Lung microvascular endothelial cell (primary cell): Measurements from ENCODE around the gene GTPBP2. TPM values are rescaled to one million over a fixed set of nuclear protein-coding genes. Genes with fewer than 3 reads are reported as not detected.
A peak's percentile ranks its signal among the peaks of the same experiment; 100 is the strongest.

Experiments used
- DNase-seq, 2 donors: peaks; one replicate each; pipeline versions ENCODE4 v3.0.0 to v3.0.0-alpha.2; 2010; ENCODE audit warnings: low read depth in 2 of 2
- total RNA-seq: library from RNA; depleted of rRNA; stranded (reverse); fragments of >200 nt; gene quantifications from 2 replicates; pipeline ENCODE4 v1.2.1, GENCODE V29; 2014

GTPBP2 gene, protein sequence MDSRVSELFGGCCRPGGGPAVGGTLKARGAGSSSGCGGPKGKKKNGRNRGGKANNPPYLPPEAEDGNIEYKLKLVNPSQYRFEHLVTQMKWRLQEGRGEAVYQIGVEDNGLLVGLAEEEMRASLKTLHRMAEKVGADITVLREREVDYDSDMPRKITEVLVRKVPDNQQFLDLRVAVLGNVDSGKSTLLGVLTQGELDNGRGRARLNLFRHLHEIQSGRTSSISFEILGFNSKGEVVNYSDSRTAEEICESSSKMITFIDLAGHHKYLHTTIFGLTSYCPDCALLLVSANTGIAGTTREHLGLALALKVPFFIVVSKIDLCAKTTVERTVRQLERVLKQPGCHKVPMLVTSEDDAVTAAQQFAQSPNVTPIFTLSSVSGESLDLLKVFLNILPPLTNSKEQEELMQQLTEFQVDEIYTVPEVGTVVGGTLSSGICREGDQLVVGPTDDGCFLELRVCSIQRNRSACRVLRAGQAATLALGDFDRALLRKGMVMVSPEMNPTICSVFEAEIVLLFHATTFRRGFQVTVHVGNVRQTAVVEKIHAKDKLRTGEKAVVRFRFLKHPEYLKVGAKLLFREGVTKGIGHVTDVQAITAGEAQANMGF
- 25.7 and 32.3 TPM in 2 replicates for total RNA-seq

DNA sequence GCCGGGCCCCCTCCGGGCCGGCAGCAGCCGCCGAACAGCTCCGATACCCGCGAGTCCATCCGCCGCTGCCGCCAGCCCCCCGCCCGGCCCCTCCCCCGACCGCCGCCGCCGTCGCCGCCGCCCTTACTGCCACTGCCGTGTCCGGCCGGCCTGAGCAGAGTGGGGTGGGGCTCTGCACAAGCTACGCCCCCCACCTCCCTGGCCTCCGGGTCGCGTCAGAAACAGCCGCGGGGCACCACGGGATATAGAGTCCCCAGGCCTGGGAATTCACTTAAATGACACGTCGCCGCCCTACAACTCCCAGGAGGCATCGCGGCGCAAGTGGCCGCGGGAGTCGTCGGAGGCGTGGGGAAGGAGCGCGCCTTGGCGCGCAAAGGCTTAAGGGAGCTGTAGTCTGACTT lies at the start of gene GTPBP2:
GTPBP2 (minus strand) TSS at position 161 of the 401 bp plus-strand sequence; CDS start at position 59, 102 bp downstream.
- peak; percentile 99 for DNase-seq

DNA sequence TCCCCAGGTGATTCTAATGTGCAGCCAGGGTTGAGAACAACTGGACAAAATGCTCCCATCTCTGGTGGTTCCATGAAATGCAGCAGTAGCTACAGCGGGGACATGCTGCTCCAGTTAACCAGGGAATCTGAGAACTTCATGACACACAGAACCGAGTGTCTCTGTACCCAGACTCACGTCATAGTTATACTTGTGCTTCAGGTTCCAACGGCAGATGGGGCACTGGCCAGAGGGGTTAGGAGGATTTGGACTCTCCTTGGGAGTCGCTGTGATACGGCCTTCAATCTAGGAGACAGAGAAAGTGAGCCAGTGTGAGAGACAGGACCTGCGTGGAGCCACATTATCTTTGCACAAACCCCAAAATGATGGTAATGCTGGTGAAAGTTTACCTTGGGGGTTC lies 49.3 kb upstream of the GTPBP2 start:
- DNase-seq: no peak

DNA sequence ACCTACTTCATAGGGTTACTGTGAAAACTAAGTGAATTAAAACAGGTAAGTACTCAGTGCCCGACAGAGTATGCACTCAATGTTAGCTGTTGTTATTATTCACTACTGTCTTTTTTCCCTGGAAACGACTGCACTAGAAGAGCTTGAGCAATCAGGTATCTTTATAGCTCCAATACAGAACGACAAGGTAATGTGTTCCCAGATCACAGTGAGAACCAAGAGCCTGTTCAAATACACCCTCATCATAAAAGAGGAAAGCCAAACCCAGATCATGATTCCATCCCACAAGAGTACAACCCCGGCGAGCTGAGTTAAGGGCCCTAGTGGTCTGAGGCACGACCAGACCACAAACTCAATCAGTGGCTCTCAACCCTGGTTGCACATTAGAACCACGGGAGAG lies 48.7 kb upstream of the GTPBP2 start:
- no peak for DNase-seq

DNA sequence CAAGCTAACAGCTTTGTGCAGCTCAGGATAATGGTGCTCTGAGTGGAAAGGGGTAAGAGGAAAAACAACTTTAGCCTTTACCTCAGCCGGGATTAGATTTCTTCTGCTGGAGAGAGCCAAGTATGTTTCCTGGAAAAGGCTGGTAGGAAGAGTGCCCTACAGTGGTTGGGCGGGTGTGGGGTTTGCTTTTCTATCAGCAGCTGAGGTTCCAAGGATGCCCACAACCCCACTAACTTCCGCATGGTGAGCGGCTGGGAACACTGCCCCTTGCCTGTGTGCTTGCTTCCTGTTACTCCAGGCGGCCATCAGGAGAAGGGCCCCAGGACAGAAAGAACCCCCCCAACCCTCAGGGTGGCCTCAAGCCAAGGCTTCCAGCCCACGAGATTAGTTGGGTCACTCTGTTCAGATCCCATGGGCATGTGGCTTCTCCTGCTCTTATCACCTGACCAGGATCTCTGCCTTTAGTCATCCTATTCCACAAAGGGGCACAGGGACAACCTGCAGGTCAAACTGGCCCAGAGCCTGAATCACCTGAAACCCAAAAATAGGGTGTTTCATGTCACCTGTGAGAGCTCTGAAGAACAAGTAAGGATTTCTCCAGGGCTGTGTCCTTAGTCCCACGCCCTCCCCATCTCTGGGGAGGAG lies 48.0 kb upstream of the GTPBP2 start:
- no peak for DNase-seq

DNA sequence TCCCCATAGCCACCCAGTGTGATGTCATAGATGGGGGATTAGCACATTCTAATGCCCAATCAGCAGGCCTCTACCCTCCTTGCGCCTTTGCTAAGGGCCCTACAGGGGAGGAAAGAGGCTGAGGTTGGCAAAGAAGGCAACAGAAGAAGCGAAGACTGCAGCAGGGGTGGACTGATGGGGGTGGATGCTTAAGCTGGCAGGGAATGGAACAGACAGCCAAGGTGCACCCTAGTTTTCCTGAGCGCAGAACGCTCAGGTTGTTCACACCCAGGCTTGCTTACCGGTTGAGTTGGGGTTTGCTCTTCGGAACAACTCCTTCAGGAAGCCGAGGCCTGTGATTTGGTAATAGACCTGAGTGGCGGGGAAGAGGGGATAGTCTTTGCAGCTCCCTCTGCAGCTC lies 45.9 kb upstream of the GTPBP2 start:
- DNase-seq: no peak

DNA sequence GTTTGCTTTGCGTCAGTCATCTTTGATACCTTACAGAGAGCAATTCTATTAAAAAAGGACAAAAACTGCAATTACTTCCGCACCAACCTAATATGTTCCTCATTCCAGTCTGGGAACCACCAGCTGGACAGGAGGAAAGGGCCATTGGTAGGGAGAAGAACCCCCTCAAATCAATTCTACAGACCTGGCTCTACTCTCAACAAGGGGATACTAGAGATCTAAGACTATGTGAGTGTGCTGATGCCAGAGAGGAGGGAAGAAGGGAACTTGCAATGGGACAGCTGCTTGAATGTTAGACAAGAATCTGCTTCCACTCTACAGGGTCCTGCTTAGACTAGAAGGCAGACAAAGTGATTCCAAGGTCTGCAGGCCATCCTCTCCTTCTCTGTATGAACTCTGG lies 45.2 kb upstream of the GTPBP2 start:
- no peak for DNase-seq

DNA sequence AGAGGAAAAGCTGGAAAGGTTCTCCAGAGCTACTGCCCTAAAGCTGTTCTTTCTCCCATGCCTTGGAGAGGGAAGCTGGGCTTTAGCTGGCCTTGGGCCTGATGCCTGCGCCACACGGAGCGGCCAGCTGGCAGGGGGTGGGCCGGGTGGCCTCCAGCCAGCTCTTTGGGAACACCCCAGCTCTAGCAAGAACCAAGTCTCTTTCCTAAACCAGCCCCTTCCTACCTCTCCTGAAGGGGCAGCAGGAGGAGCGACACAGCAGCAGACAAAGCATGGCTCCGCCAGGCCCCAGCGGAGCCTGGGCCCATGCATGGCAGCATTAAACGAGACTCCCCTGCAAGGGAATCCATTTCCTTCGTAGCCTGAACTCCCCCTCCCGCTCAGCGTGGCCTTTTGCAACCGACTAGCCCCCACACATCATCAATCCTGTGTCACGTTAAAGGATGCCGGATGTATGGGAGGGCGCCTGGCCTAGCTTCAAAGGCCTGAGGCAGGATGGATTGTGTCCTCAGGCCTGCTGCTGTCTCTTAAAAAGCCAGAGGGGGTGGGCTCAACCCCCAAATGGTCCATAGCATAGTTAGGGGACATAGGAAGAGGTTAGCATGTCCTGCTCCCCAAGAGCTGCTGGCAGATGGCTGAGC lies 44.5 kb upstream of the GTPBP2 start:
- no peak for DNase-seq

DNA sequence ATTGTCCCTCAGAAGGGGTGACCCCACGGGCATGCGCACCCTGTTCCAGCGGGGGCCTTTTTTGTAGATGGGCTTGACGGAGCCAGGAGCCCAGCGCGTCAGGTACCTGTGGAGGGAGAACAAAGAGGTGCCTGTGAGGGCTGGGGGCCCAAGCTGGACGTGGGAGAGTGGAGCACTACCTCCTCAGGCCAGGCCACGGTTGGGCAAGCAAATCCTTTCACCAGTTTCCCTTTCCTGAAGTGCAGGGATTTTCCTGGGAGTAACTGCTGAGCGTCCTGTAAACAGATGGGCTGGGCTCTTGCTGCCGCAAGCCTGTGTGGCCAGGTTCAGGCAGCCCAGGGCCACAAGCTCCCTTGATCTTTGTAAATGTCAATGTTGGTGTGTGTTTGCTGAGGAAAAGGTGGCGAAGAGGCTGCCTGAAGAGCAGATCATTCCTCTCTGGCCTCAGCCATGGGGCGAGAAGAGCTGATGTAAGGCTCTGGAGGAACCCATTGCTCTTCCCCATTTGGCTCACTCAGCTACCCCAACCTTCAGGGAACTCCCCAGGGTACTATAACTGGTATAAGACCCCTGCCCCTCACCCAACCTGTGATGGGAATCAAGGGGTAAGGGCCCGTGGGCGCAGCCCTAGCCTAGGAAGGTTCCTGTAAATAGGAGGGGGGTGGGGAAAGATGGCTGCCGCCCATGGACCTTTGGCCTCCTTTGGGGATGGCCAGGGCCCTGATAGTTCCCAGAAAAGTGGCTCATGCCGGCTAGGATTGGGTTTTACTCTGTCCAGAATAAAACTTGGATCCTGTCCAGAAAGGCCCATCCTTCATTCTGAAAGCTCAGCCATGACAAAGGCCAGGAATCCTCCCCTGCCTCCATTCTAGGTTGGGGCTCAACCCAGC lies 43.0 kb upstream of the GTPBP2 start:
- DNase-seq: no peak

DNA sequence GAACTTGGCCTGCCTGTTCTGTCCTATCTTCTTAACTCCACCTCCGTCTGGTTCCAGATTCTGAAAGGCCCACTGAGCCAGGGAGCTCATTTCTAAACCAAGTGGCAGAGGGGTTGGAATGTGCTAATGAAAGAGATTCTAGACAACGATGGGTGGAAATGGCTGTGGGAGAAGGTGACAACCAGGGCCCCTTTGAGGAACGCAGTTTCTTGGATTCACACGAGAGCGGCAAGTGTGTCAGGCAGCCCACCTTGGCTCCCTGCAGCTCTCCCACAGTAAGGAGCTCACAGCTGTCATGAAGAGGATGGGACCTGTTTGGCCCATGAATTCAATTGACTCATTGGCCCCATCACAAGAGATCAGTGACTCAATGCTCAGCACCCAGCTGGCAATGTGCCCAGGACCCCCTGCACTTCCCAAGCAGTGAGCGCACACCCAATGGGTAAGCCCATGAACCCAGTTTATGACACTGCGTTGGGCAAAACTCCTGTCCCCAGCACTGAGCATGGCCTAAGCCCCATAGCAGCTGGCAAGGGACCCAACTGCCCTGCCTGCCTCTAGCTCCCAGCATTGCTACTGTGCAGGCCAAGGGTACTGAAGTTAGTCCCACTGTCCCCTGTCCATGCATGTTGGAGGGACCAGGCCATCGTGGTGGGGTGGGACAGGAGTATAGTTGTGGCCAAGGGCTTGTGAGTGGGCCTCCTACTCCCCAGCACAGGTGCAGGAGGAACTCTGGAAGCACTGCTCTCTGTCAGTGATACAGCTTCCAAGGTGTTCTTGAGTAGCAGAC lies 42.1 kb upstream of the GTPBP2 start:
- no peak for DNase-seq

DNA sequence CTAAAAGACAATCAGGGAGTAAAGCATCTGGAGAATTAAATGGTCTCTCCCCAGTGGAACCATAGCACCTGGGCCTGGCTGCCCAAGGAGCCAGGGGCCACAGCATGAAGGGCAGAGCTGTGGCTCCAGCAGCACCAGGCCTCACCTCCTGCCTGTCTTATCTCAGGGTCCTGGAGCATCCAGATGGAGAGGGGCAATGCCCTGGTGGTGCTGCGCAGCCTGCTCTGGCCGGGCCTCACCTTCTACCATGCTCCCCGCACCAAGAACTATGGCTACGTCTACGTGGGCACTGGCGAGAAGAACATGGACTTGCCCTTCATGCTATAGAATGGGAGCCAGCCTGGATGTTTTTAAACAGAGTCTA lies 41.5 kb upstream of the GTPBP2 start:
- no peak for DNase-seq

DNA sequence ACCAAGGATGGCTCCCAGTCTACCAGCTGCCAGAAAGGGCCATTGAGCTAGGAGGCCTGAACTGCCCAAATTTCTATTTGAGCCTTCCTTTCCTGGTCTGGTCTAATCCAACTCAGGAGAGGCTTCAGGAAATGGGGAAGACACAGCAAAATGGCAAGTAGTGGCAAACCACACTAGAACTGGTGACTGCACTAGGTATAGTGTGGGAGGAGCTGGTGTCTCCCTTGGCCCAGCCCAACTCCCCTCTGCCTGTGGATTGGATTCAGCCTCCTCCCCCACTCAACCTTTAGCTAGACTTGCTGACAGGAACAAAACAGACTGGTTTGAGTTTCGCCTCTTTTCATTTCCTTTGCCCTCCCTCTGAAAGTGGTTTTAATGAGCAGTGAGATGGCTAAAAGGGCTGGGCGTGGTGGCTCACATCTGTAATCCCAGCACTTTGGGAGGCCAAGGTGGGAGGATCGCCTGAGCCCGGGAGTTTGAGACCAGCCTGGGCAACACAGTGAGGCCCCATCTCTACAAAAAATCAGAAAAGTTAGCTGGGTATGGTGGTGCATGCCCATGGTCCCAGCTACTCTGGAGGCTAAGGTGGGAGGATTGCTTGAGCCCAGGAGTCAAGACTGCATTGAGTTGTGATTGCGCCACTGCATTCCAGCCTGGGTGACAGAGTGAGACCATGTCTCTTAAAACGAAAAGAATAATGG lies 41.0 kb upstream of the GTPBP2 start:
- DNase-seq: no peak

DNA sequence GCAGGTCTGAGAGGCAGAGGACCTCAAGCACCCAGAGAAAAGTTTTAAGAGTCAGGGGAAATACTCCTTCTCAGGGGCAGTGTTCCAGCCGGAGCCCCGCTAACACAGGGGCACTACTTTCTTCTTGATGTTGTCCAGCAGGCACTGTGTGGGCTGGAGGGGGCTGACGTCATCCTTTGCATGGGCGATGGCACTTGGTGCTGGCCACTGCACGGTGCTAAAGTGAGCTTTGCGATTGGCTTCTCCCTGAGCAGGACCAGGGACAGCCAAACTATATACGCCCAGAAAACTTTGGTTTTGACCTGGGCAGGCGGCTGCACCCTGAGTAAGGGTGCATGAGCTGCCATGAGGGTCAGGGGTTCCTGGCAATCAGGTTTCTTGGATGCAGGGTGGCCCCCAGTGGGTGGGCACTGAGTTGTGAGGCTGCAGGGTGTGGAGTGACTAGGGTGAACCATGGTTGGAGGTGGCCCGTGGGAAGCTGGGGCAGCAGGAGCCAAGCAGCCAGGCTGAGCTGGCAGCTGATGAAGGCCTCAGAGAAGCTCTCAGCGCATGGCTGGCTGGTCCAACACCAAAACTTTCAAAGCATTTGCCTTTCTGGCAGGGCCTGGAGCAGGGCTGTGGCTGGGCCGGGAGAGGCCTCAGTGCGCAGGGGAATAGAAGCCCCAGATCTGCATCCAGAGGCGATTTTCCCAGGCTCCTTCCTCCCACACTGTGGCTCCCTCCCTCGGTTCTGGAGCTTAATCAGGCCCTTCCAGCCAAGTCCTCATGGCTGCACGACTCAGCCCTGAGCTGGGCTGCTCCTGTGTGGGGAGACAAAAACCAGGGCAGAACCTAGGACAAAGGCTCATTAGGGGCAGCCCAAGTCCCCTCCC lies 40.2 kb upstream of the GTPBP2 start:
- peak in 1 of 2 donors; percentile 13 for DNase-seq

DNA sequence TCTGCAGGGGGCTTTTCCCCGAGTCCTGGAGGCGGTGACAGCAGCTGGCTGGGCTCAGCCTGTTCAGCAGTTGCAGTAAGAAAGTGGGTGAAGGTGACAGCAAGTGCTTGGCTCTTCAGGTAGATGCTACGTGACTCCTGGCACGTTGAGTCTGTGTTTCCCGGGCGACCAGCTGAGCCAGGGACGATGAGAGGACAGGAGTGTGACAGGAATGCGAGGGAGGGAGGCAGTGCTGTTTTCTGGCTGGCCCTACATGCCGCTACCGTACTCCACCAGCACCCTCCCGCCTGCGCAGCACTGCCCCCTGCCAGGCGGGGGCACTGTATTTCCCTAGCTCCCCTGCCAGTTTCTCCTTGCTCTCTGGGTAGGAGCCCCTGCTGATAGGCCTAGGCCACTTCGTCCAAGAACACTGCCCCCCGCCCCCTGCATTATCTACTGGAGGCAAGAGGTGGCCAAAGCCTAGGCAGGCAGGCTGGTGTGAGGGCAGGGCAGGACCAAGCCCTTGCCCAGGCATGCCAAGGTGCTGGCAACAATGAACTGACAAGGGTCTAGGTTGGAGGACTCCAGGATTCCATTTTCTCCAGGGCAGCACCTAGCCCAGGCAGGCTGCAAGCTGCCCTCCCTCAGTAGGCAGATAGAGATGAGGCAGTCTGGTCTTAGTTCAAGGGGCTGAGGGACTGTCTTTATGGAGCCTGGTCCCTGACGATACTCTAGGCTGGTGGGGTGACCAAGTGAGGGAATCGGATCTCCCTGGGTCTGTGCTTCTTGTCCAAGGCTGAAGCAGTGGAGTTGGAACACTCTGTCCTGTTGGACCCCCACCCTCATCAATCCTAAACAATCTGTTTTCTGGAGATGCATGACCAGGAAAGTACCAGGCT lies 39.3 kb upstream of the GTPBP2 start:
- peak; percentile 53 to 76 for DNase-seq

DNA sequence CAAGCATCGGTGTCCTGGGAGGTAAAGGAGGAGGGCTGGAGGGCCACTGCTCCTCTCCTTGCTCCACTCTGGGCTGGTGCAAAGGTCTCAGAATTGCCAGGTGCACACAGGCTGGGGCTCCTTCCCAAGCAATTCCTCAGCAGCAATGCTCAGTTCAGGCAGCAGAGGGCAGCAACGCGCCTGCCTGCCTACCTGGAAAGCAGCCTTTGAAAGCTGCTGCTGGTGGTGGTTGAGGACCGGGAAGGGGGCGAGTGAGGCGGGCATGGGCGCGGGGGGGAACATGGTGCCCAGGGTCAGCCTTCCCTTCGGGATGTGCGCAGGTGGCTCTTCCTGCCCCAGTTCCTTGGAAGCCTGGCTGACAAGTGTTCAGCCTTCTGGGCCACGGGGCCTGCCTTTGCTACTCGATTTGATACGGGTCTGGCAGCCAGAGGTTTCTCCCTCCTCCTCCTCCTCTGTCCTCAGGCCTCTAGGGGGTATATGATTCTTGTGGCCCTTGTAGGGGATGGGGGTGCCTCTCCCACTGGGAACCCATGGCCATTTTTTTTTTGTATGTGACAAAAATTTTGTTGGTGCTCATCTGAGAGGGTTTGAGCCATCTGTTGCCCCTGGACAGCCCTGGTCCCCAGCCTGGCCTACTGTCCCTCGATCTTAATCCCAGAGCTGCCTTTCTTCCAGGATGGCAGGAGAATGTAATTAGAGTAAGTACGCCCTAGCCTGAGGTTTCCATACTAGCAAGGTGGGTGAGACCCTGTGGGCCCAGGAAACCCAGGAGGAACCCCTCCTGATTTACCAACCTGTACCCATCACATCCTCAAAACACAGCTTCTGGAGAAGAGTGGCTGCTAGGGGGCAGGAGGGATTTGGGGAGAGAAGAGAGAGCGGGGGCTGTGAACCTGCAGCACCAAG lies 38.4 kb upstream of the GTPBP2 start:
- peak; percentile 66 to 79 for DNase-seq

DNA sequence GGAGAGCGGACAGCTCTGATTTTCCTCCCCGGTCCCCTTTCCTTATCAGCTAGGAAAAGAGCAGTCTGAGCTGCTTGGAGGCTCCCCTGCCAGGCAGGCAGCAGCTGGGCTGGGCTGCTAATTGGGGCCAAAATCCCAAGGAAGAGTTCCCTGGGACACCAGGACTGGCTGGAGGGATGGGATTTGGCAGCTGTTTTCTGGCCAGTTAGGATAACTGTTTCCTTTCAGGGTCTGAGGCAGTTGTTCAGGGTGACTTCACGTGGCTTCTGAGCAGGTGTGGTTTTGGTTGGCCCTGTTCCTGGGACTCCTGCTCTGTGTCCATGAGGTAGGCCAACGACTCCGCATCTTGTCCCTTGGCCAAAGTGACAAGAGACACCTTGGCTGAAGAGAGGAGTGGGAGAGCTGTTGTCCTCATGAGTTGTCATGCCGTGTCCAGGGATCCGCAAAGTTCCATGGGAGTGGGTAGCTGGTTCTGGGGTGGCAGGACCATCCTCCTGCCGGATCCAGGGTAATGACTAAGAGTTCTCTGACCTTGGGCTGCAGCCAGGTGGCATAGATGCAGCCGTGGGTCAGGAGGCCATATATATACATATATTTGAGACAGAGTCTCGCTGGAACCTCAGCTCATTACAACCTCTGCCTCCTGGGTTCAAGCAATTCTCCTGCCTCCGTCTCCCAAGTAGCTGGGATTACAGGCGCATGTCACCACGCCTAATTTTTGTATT lies 37.3 kb upstream of the GTPBP2 start:
- DNase-seq: no peak

DNA sequence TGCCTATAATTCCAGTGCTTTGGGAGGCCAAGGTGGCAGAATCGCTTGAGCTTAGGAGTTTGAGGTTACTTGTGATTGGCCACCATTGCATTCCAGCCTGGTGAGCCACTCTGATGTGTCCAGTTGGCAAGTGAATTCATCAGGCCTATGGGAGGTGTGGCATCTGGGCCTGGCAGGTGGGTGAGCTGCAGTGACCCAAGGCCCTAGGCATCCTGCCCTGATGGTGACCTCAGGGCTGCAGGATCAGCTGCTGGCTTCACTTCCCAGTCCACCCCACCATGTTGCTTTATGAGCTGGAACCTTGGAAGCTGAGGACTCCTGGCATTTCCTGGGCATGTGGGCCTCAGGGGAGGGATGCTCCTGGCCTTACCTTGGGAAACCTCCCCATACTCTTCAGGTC lies 36.3 kb upstream of the GTPBP2 start:
- no peak for DNase-seq
